ENCODE data around the gene CLPTM1.
"Not testable (repeated sequence)": the region's sequence is repeated elsewhere in the genome, so short reads cannot be mapped to it uniquely, and the experiment has no call there.

Gene CLPTM1

GRCh38 chr19:44986389-44986788 is 31.2 kb downstream of the CLPTM1 start:
- DNase-seq, result no peak

- no peak for DNase-seq
Measured at GRCh38 chr19:44987148-44987675, 32.0 kb downstream of the CLPTM1 start.

- DNase-seq, result no peak
Measured at GRCh38 chr19:44988273-44988672, 33.1 kb downstream of the CLPTM1 start.

- peak; percentile 8 for DNase-seq
Measured at GRCh38 chr19:44988896-44989556, 33.8 kb downstream of the CLPTM1 start.

GRCh38 chr19:44990459-44990858 is 35.3 kb downstream of the CLPTM1 start:
- DNase-seq, result no peak

GRCh38 chr19:44990966-44991365 is 35.8 kb downstream of the CLPTM1 start:
- no peak for DNase-seq

DNA sequence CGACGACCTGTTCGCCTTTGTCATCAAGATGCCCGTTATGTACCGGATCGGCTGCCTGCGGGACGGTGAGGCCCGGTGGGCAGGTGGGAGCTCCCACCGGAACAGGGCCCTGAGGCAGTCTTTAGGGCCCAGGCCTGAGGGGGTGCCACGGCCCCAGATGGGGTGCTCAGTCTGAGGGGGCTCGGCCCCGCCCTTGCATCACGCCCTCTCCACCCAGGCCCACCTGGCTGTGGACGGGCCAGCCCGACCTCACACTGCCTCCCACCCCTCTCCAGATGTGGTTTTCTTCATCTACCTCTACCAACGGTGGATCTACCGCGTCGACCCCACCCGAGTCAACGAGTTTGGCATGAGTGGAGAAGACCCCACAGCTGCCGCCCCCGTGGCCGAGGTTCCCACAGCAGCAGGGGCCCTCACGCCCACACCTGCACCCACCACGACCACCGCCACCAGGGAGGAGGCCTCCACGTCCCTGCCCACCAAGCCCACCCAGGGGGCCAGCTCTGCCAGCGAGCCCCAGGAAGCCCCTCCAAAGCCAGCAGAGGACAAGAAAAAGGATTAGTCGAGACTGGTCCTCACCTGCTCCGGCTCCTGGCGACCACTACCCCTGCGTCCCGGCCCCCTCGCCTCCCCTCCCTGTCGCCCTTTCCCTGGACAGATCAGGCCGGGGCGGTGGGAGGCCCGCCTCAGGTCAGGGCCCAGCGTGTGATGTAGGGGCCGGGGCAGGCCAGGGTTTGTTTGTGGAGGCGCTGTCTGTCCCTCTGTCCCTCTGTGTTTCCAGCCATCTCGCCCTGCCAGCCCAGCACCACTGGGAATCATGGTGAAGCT is 37.4 kb downstream of the CLPTM1 start:
- DNase-seq, result no peak

GRCh38 chr19:44993526-44993925 is 38.3 kb downstream of the CLPTM1 start:
- no peak for DNase-seq

DNA sequence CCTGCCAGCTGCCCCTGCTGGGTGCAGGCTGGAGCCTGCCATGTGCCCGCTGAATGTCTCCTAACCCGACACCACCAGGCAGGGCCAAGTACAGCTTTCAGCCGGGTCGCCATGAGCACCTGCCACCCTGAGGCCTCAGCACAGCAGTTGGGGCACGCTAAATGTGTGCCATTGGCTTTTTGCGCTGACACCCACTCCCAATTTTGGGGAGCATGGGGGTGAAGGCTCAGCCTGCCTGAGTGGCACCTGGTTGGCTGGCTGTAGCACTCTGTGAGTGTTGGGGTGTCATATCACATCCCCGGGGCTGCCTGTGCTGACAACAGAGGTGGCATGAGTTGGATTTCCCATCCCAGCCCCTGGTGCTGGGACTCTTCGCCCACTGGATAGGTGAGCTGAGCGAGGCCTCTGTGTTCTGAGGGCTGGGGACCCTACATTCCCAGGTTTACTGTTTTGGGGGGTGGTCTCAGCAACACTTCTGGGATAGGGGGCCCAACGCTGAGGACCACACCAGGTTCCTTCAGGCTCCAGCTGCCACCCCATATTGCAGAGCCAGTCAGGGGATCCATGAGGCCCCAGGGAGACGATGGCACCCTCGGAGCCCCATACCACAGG is 38.9 kb downstream of the CLPTM1 start:
- DNase-seq, result no peak

GRCh38 chr19:44998025-44998424 is 42.8 kb downstream of the CLPTM1 start:
- DNase-seq, result no peak

- DNase-seq, result not testable (repeated sequence)
Measured at GRCh38 chr19:44999131-44999925, 44.1 kb downstream of the CLPTM1 start.

GRCh38 chr19:45000665-45001064 is 45.5 kb downstream of the CLPTM1 start:
- not testable (repeated sequence) for DNase-seq

DNA sequence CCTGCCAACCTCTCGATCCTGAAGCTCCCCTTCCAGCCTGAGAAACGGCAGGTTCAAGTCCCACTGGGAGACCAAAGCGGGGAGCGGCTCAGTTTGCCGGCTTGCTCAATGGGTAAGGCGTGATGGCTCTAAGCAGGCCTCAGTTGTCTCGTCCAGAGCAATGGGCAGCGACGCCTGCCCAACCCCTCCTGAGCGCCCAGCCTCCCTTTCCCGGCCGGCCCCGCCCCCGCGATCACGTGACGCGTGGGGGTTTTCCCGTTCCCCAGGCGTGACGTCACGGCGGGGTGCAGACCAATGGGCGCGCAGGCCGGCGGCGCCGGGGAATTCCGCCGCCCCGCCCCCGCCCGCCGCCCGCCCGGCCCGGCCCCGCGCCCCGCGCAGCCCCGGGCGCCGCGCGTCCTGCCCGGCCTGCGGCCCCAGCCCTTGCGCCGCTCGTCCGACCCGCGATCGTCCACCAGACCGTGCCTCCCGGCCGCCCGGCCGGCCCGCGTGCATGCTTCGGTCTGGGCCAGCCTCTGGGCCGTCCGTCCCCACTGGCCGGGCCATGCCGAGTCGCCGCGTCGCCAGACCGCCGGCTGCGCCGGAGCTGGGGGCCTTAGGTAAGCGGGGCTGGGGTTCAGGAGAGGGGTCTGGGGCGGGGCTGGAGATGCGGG is 46.0 kb downstream of the CLPTM1 start, which contains the start of gene RELB:
Gene RELB (plus strand): TSS at position 378 of the 653 bp plus-strand sequence. CDS start 116 bp downstream, at position 494.
- peak; percentile 92 for DNase-seq

- DNase-seq, result no peak
Measured at GRCh38 chr19:45003485-45003884, 48.3 kb downstream of the CLPTM1 start.

DNA sequence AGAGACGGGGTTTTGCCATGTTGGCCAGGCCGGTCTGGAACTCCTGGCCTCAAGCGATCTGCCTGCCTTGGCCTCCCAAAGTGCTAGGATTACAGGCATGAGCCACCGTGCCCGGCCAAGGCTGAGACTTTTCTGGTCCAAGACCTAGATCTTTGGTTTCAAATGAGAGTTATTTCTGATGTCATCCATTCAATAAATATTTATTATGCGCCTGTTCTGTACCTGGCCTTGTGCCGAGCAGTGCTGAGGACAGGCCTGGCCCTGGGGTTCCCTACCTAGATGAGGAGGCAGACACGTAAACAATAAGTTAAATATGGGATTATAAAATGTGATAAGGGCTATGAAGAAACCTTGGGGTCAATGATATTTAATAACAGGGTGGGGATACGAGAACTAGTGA is 50.6 kb downstream of the CLPTM1 start:
- DNase-seq, result no peak

DNA sequence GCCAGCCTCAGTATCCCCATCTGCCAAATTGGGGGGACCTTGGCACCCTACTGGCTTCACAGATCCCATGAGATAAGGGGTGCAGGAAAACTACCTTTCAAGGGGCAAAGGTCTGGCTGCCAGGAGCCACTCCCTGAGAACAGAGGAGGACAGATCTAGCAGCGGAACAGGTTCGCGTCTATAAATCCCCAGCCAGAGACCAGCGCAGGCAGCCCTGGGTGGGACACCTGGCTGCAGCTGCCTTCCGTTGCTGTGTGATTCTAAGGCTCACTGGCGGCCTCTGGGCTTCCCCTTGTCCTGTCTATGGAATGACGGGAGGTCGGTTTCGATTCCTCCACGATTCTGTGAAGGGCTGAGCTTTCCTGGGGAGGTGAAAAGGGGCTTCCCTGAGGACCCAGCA is 53.4 kb downstream of the CLPTM1 start:
- no peak for DNase-seq

DNA sequence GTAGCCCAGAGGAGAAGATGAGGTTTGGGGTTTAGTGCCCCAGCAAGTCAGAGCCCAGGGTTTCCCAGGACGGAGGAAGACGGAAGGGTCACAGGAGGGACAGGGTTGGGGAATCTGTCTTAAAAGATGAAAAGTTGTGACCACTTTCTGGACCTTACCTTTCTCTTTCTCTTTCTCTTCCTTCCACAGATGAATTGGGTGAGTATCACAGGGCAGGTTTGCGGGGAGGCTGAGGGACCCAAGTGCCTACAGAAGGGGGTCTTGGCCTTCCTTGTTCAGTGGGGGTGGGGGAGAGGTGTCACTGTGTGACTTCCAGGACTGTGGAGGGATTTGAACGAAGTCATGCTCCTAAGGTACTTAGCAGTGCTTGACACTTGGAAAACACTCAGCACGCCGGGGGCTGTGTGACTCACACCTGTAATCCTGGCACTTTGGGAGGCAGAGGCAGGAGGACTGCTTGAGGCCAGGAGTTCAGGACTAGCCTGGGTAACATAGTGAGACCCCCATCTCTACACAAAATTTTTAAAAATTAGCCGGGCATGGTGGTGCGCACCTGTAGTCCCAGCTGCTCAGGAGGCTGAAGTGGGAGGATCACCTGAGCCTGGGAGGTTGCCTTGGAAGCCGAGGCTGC is 54.6 kb downstream of the CLPTM1 start:
- no peak for DNase-seq

DNA sequence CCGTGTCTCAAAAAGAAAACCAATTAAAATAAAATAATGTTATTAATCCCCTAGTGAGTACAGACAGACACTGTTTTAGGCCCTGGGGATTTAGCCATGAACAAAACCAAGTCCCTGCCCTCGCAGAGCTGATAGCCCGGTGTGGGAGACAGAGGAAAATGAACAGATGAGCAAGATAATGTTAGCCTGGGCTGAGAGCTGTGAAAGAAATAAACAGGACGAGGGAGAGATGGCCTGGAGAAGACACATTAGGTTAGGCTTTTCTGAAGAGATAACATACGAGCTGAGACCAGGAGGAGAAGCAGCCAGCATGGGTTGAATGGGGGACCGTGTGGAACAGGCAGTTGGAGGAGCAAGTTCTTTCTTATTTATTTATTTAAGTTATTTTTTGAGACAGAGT is 55.1 kb downstream of the CLPTM1 start:
- DNase-seq, result no peak

DNA sequence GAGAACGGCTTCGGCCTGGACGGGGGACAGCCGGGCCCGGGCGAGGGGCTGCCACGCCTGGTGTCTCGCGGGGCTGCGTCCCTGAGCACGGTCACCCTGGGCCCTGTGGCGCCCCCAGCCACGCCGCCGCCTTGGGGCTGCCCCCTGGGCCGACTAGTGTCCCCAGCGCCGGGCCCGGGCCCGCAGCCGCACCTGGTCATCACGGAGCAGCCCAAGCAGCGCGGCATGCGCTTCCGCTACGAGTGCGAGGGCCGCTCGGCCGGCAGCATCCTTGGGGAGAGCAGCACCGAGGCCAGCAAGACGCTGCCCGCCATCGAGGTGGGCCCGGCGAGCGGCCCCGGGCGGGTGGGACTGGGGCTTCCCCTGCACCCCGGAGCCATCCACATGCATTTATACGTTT is 56.8 kb downstream of the CLPTM1 start:
- DNase-seq, result no peak

- no peak for DNase-seq
Measured at GRCh38 chr19:45016388-45017314, 61.5 kb downstream of the CLPTM1 start.

GRCh38 chr19:45019187-45019586 is 64.0 kb downstream of the CLPTM1 start:
- no peak for DNase-seq

All from NCI-H510A (cell line).